ENCODE measurements around the gene ELOVL6. TPM values are rescaled to one million over a fixed set of nuclear protein-coding genes. Genes with fewer than 3 reads are reported as not detected.

ELOVL6 gene
- total and polyA plus RNA-seq, 9 donors: 0.36 to 10.4 (median 3.6) TPM

GRCh38 chr4:110091434-110092140 lies 106.8 kb downstream of the ELOVL6 start:
- no peaks in the 10 kb centered on the region for H3K27me3 ChIP-seq
- no peak for TF ChIP-seq EP300 (IDR thresholded peaks at IDR 0.05)
- no peak for TF ChIP-seq CTCF (IDR thresholded peaks at IDR 0.05)
- no peak for TF ChIP-seq POLR2A (IDR thresholded peaks at IDR 0.05)
- WGBS, 3 donors: 79 to 84% (median 80%) methylated on average over 6 of the region's 6 CpGs

GRCh38 chr4:110088670-110089069 lies 109.7 kb downstream of the ELOVL6 start:
- H3K27ac ChIP-seq: no peak overlapping the region
- no peak overlapping the region for H3K4me3 ChIP-seq
- no peaks in the 10 kb centered on the region for H3K9me3 ChIP-seq
- TF ChIP-seq POLR2A (IDR thresholded peaks at IDR 0.05): no peak
- TF ChIP-seq CTCF (IDR thresholded peaks at IDR 0.05): no peak
- no peak for TF ChIP-seq EP300 (IDR thresholded peaks at IDR 0.05)
- intact Hi-C loops (cut with DNase I): no loop called here
- WGBS, 3 donors: 88 to 95% (median 90%) methylated on average over 4 of the region's 4 CpGs
- H3K27me3 ChIP-seq: no peaks in the 10 kb centered on the region
- no peak for DNase-seq
- no peaks in the 10 kb centered on the region for H3K36me3 ChIP-seq
- peaks cover 3% of the 10 kb centered on the region for H3K4me1 ChIP-seq (ENCODE audit: insufficient read depth)

More at GRCh38 chr4:110091434-110092140, 106.8 kb downstream of the ELOVL6 start:
- Histone ChIP-seq H3K4me3 (no peak overlapping the region), H3K27ac (no peak overlapping the region), H3K36me3 (no peaks in the 10 kb centered on the region), H3K9me3 (no peaks in the 10 kb centered on the region), H3K4me1 (ENCODE audit: insufficient read depth) (peaks cover 3% of the 10 kb centered on the region)
- intact Hi-C loops (cut with DNase I): no loop called here
- DNase-seq: no peak

GRCh38 chr4:110087070-110087708 lies 111.2 kb downstream of the ELOVL6 start:
- peaks cover 3% of the 10 kb centered on the region for H3K4me1 ChIP-seq (ENCODE audit: insufficient read depth)
- intact Hi-C loops (cut with DNase I): no loop called here
- H3K36me3 ChIP-seq: no peaks in the 10 kb centered on the region
- 40 to 47% (median 41%) methylated on average over 4 of the region's 4 CpGs for WGBS, 3 donors
- TF ChIP-seq CTCF (IDR thresholded peaks at IDR 0.05) (no peak), EP300 (IDR thresholded peaks at IDR 0.05) (no peak), POLR2A (IDR thresholded peaks at IDR 0.05) (no peak)
- H3K27me3 ChIP-seq: no peaks in the 10 kb centered on the region
- H3K9me3 ChIP-seq: no peaks in the 10 kb centered on the region
- DNase-seq: no peak
- H3K27ac ChIP-seq: no peak overlapping the region
- H3K4me3 ChIP-seq: no peak overlapping the region

- TF ChIP-seq EP300 (IDR thresholded peaks at IDR 0.05) (no peak), POLR2A (IDR thresholded peaks at IDR 0.05) (no peak), CTCF (IDR thresholded peaks at IDR 0.05) (no peak)
- H3K4me1 ChIP-seq (ENCODE audit: insufficient read depth): peaks cover 3% of the 10 kb centered on the region
- H3K27me3 ChIP-seq: no peaks in the 10 kb centered on the region
- no peaks in the 10 kb centered on the region for H3K36me3 ChIP-seq
- H3K9me3 ChIP-seq: no peaks in the 10 kb centered on the region
- H3K4me3 ChIP-seq: no peak overlapping the region
- no peak for DNase-seq
- WGBS, 3 donors: 82 to 86% (median 84%) methylated on average over 1 of the region's 1 CpG
- intact Hi-C loops (cut with DNase I): no loop called here
- no peak overlapping the region for H3K27ac ChIP-seq
These were observed 113.3 kb downstream of the ELOVL6 start for GRCh38 chr4:110085131-110085530.
